Gastroesophageal sphincter (tissue), 4 donors: ENCODE measurements around the gene REC8. TPM values are rescaled to one million over a fixed set of nuclear protein-coding genes. Genes with fewer than 3 reads are reported as not detected.

Experiments used
- ATAC-seq: fragments of 150-250 bp; one replicate; pipeline ENCODE4 v1.9.1; 2016; ENCODE audit warnings: mild to moderate bottlenecking, moderate library complexity
- H3K27ac ChIP-seq, 4 donors: fragments of 200-600 bp; sonication (generic) in 3 of 4; 1 replicate in 3 of 4; 2 replicates in 1 of 4; pipeline ENCODE4 v1.5.1; 2016 to 2019
- H3K27me3 ChIP-seq: fragments of 200-600 bp; sonication (generic); one replicate; pipeline ENCODE4 v1.5.1; 2019
- H3K36me3 ChIP-seq, 2 donors: fragments of 200-600 bp; sonication (generic); one replicate each; pipeline ENCODE4 v1.5.1; 2019; ENCODE audit warnings: control low read depth in 1 of 2
- H3K4me1 ChIP-seq, 3 donors: fragments of 200-600 bp; sonication (generic); 1 replicate in 2 of 3; 2 replicates in 1 of 3; pipeline ENCODE4 v1.5.1; 2016 to 2019; ENCODE audit warnings: control low read depth in 2 of 3
- H3K4me3 ChIP-seq, 2 donors: fragments of 200-600 bp; sonication (generic); one replicate each; pipeline ENCODE4 v1.5.1; 2019; ENCODE audit warnings: mild to moderate bottlenecking in 1 of 2, moderate library complexity in 1 of 2
- H3K9me3 ChIP-seq, 3 donors: fragments of 200-600 bp; sonication (generic); one replicate each; pipeline ENCODE4 v1.5.1; 2017 to 2019; ENCODE audit warnings: control low read depth in 2 of 3
- CTCF ChIP-seq, 4 experiments: fragments of 200-600 bp in 2 of 4; fragments of 450-650 bp in 2 of 4; sonication (generic) in 1 of 4; IDR thresholded peaks; one replicate each; pipeline ENCODE4 v1.5.1; 2017 to 2019; ENCODE audit warnings: antibody characterized with exemption in 4 of 4, mild to moderate bottlenecking in 2 of 4, moderate library complexity in 2 of 4
- EP300 ChIP-seq: sonication (generic); formaldehyde crosslinking; IDR thresholded peaks from one replicate; pipeline ENCODE4 v1.6.1; 2017; ENCODE audit warnings: antibody characterized with exemption, mild to moderate bottlenecking
- POLR2A ChIP-seq, 2 donors: fragments of 450-650 bp; IDR thresholded peaks; one replicate each; pipeline ENCODE4 v1.6.1; 2017; ENCODE audit warnings: antibody characterized with exemption in 2 of 2, mild to moderate bottlenecking in 2 of 2, moderate library complexity in 1 of 2
- POLR2AphosphoS5 ChIP-seq: sonication (generic); formaldehyde crosslinking; IDR thresholded peaks from one replicate; pipeline ENCODE4 v1.6.1; 2017; ENCODE audit warnings: antibody characterized with exemption
- WGBS, 2 donors: methylation state at CpG; one replicate each; pipeline ENCODE4 v1.1.5; 2018; ENCODE audit warnings: low coverage in 1 of 2; 5-methylcytosine and 5-hydroxymethylcytosine counted together
- total RNA-seq, 4 donors: library from RNA; depleted of rRNA; stranded (reverse); fragments of >200 nt; gene quantifications; one replicate each; pipeline ENCODE4 v1.1.0, GENCODE V29; 2016

The REC8 gene
- total RNA-seq, 4 donors from 2014 or later, result 1.6 to 8.2 (median 6.8) TPM

GRCh38 chr14:24149302-24149969, 22.4 kb upstream of the REC8 start:
- Histone ChIP-seq H3K4me1 (peaks cover 0 to 50% (median 21%) of the 10 kb centered on the region in 3 donors), H3K4me3 (no peak overlapping the region), H3K27me3 (no peaks in the 10 kb centered on the region), H3K27ac (no peak overlapping the region), H3K9me3 (no peaks in the 10 kb centered on the region), H3K36me3 (peaks cover 0 to 61% of the 10 kb centered on the region in 2 donors)
- TF ChIP-seq POLR2A (IDR thresholded peaks at IDR 0.05) (no peak), POLR2AphosphoS5 (no peak), CTCF (IDR thresholded peaks at IDR 0.05) (no peak), EP300 (no peak)
- no peak for ATAC-seq
- WGBS, 2 donors, result 100% methylated on average over 1 of the region's 3 CpGs; no CpG with 5 or more reads in 1 of the 2 donors

- no peak for ATAC-seq
- no peaks in the 10 kb centered on the region for H3K27me3 ChIP-seq
- H3K4me3 ChIP-seq, result no peak overlapping the region
- H3K4me1 ChIP-seq, result peaks cover 0 to 46% (median 21%) of the 10 kb centered on the region in 3 donors
- no peak overlapping the region for H3K27ac ChIP-seq
- no peak for TF ChIP-seq CTCF (IDR thresholded peaks at IDR 0.05)
- TF ChIP-seq POLR2A (IDR thresholded peaks at IDR 0.05), result no peak
- no peak for TF ChIP-seq EP300
- no peak for TF ChIP-seq POLR2AphosphoS5
- H3K36me3 ChIP-seq, result peaks cover 0 to 67% of the 10 kb centered on the region in 2 donors
- WGBS, 2 donors, result 81% methylated on average over 4 of the region's 9 CpGs; no CpG with 5 or more reads in 1 of the 2 donors
- H3K9me3 ChIP-seq, result no peaks in the 10 kb centered on the region
These were observed 21.8 kb upstream of the REC8 start for GRCh38 chr14:24150061-24150460.

- ATAC-seq, result no peak
- WGBS, 2 donors, result 90% methylated on average over 2 of the region's 9 CpGs; no CpG with 5 or more reads in 1 of the 2 donors
- H3K27ac ChIP-seq, result no peak overlapping the region
- no peaks in the 10 kb centered on the region for H3K27me3 ChIP-seq
- TF ChIP-seq POLR2AphosphoS5 (no peak), EP300 (no peak), POLR2A (IDR thresholded peaks at IDR 0.05) (no peak), CTCF (IDR thresholded peaks at IDR 0.05) (no peak)
- no peaks in the 10 kb centered on the region for H3K9me3 ChIP-seq
- peaks cover 0 to 40% (median 16%) of the 10 kb centered on the region in 3 donors for H3K4me1 ChIP-seq
- H3K36me3 ChIP-seq, result peaks cover 0 to 72% of the 10 kb centered on the region in 2 donors
- H3K4me3 ChIP-seq, result no peak overlapping the region
These were observed 21.3 kb upstream of the REC8 start for GRCh38 chr14:24150567-24150966.

- WGBS, 2 donors, result 60 to 78% methylated on average over 1 to 3 of the region's 9 CpGs
- H3K36me3 ChIP-seq, result peaks cover 0 to 77% of the 10 kb centered on the region in 2 donors
These were observed 20.9 kb upstream of the REC8 start for GRCh38 chr14:24150993-24151392.

More at GRCh38 chr14:24150993-24151392, 20.9 kb upstream of the REC8 start:
- Histone ChIP-seq H3K27ac (no peak overlapping the region), H3K4me3 (no peak overlapping the region), H3K27me3 (no peaks in the 10 kb centered on the region), H3K9me3 (no peaks in the 10 kb centered on the region), H3K4me1 (peaks cover 0 to 36% (median 12%) of the 10 kb centered on the region in 3 donors)
- no peak for ATAC-seq
- TF ChIP-seq POLR2AphosphoS5 (no peak), CTCF (IDR thresholded peaks at IDR 0.05) (no peak), POLR2A (IDR thresholded peaks at IDR 0.05) (no peak), EP300 (no peak)
